Nephron (organoid): Measurements from ENCODE around the gene TNFAIP3.

ENCODE experiments used
- H3K27ac Mint-ChIP-seq, 3 experiments: 2 replicates each; pipeline ENCODE4 v1.8.0; 2020; ENCODE audit warnings: mixed read lengths in 3 of 3, mild to moderate bottlenecking in 2 of 3, moderate library complexity in 1 of 3
- H3K27me3 Mint-ChIP-seq: 2 replicates; pipeline ENCODE4 v1.8.0; 2021; ENCODE audit warnings: low read depth, mild to moderate bottlenecking, moderate library complexity, mixed read lengths
- H3K36me3 Mint-ChIP-seq: 2 replicates; pipeline ENCODE4 v1.8.0; 2020; ENCODE audit warnings: low read depth, mixed read lengths
- H3K4me1 Mint-ChIP-seq: 2 replicates; pipeline ENCODE4 v1.8.0; 2020; ENCODE audit warnings: mixed read lengths
- H3K4me3 Mint-ChIP-seq, 3 experiments: 2 replicates each; pipeline ENCODE4 v1.8.0; 2020; ENCODE audit warnings: mild to moderate bottlenecking in 3 of 3, mixed read lengths in 3 of 3, moderate library complexity in 2 of 3
- H3K9me3 Mint-ChIP-seq: 2 replicates; pipeline ENCODE4 v1.8.0; 2020; ENCODE audit warnings: mixed read lengths
- CTCF ChIP-seq, 3 experiments: fragments of 200-600 bp; sonication (generic); IDR thresholded peaks; one replicate each; pipeline ENCODE4 v1.5.0; 2021; ENCODE audit warnings: antibody characterized with exemption in 3 of 3; ENCODE audit not compliant: unreplicated experiment in 3 of 3

TNFAIP3 gene

GRCh38 chr6:137921823-137922222 is 54.8 kb downstream of the TNFAIP3 start:
- no peaks in the 10 kb centered on the region for H3K9me3 Mint-ChIP-seq
- peaks cover 7% of the 10 kb centered on the region for H3K27me3 Mint-ChIP-seq
- H3K4me1 Mint-ChIP-seq: peaks cover 25% of the 10 kb centered on the region
- TF ChIP-seq CTCF (IDR thresholded peaks at IDR 0.05; ENCODE audit: unreplicated experiment in 3 of 3): no peak
- no peaks in the 10 kb centered on the region for H3K36me3 Mint-ChIP-seq
- H3K4me3 Mint-ChIP-seq: no peak overlapping the region
- H3K27ac Mint-ChIP-seq: no peak overlapping the region

- Mint-ChIP-seq H3K9me3 (no peaks in the 10 kb centered on the region), H3K4me3 (no peak overlapping the region), H3K27ac (no peak overlapping the region), H3K36me3 (no peaks in the 10 kb centered on the region), H3K4me1 (peaks cover 45% of the 10 kb centered on the region), H3K27me3 (peaks cover 7% of the 10 kb centered on the region)
- no peak for TF ChIP-seq CTCF (IDR thresholded peaks at IDR 0.05; ENCODE audit: unreplicated experiment in 3 of 3)
Observed at GRCh38 chr6:137923866-137924653, 57.0 kb downstream of the TNFAIP3 start.

- no peak overlapping the region for H3K27ac Mint-ChIP-seq
- H3K27me3 Mint-ChIP-seq: peaks cover 7% of the 10 kb centered on the region
- H3K4me3 Mint-ChIP-seq: no peak overlapping the region
- H3K36me3 Mint-ChIP-seq: no peaks in the 10 kb centered on the region
- peaks cover 45% of the 10 kb centered on the region for H3K4me1 Mint-ChIP-seq
- TF ChIP-seq CTCF (IDR thresholded peaks at IDR 0.05; ENCODE audit: unreplicated experiment in 3 of 3): no peak
- H3K9me3 Mint-ChIP-seq: no peaks in the 10 kb centered on the region
Observed at GRCh38 chr6:137925141-137925698, 58.2 kb downstream of the TNFAIP3 start.

GRCh38 chr6:137926207-137926731 is 59.2 kb downstream of the TNFAIP3 start:
- Mint-ChIP-seq H3K27me3 (peaks cover 10% of the 10 kb centered on the region), H3K4me3 (no peak overlapping the region), H3K9me3 (no peaks in the 10 kb centered on the region), H3K36me3 (no peaks in the 10 kb centered on the region), H3K4me1 (peaks cover 50% of the 10 kb centered on the region), H3K27ac (no peak overlapping the region)
- TF ChIP-seq CTCF (IDR thresholded peaks at IDR 0.05; ENCODE audit: unreplicated experiment in 3 of 3): no peak

- Mint-ChIP-seq H3K4me3 (no peak overlapping the region), H3K27ac (no peak overlapping the region), H3K36me3 (no peaks in the 10 kb centered on the region), H3K9me3 (no peaks in the 10 kb centered on the region), H3K4me1 (peaks cover 57% of the 10 kb centered on the region), H3K27me3 (peaks cover 10% of the 10 kb centered on the region)
- TF ChIP-seq CTCF (IDR thresholded peaks at IDR 0.05; ENCODE audit: unreplicated experiment in 3 of 3): no peak
Observed at GRCh38 chr6:137926985-137927384, 59.9 kb downstream of the TNFAIP3 start.
